Upper lobe of left lung (tissue), 6 donors: Measurements from ENCODE around the gene LILRB3. TPM values are rescaled to one million over a fixed set of nuclear protein-coding genes. Genes with fewer than 3 reads are reported as not detected.
A peak's percentile ranks its signal among the peaks of the same experiment; 100 is the strongest.
"Not testable (repeated sequence)": the region's sequence is repeated elsewhere in the genome, so short reads cannot be mapped to it uniquely, and the experiment has no call there.

Experiments used
- ATAC-seq, 2 donors: fragments of 200-7000 bp; cut with Tn5 transposase; one replicate each; pipeline ENCODE4 v1.9.1; 2022; ENCODE audit warnings: mild to moderate bottlenecking in 2 of 2, moderate library complexity in 2 of 2; ENCODE audit not compliant: low FRiP score in 2 of 2
- DNase-seq, 2 donors: peaks; one replicate each; pipeline ENCODE4 v3.0.0-alpha.2; 2019 to 2020
- H3K27ac ChIP-seq, 4 donors: fragments of 200-600 bp; sonication (generic); one replicate each; pipeline ENCODE4 v1.5.1; 2016 to 2019
- H3K27me3 ChIP-seq, 4 donors: fragments of 200-600 bp; sonication (generic); one replicate each; pipeline ENCODE4 v1.5.1; 2017 to 2019
- H3K36me3 ChIP-seq, 4 donors: fragments of 200-600 bp; sonication (generic); one replicate each; pipeline ENCODE4 v1.5.1; 2016 to 2019
- H3K4me1 ChIP-seq, 4 donors: fragments of 200-600 bp; sonication (generic); one replicate each; pipeline ENCODE4 v1.5.1; 2018 to 2019
- H3K4me3 ChIP-seq, 4 donors: fragments of 200-600 bp; sonication (generic); one replicate each; pipeline ENCODE4 v1.5.1; 2017 to 2019; ENCODE audit warnings: mild to moderate bottlenecking in 2 of 4, moderate library complexity in 1 of 4
- H3K9me3 ChIP-seq, 4 donors: fragments of 200-600 bp; sonication (generic); one replicate each; pipeline ENCODE4 v1.5.1; 2018 to 2019
- EP300 ChIP-seq, 4 donors: sonication (generic); formaldehyde crosslinking; IDR thresholded peaks; one replicate each; pipeline ENCODE4 v1.5.1; 2017; ENCODE audit warnings: antibody characterized with exemption in 4 of 4, control low read depth in 2 of 4
- POLR2A ChIP-seq, 4 donors: fragments of 450-650 bp; IDR thresholded peaks; one replicate each; pipeline ENCODE4 v1.5.1; 2016 to 2017; ENCODE audit warnings: antibody characterized with exemption in 4 of 4, mild to moderate bottlenecking in 2 of 4
- POLR2AphosphoS5 ChIP-seq, 2 donors: sonication (generic); formaldehyde crosslinking; IDR thresholded peaks; one replicate each; pipeline ENCODE4 v1.5.1; 2017; ENCODE audit warnings: antibody characterized with exemption in 2 of 2
- WGBS, 2 donors: methylation state at CpG; one replicate each; pipeline ENCODE4 v1.1.5; 2017 to 2018; 5-methylcytosine and 5-hydroxymethylcytosine counted together
- total RNA-seq, 6 donors: library from RNA; depleted of rRNA in 4 of 6; stranded (reverse); fragments of >200 nt in 4 of 6; gene quantifications; one replicate each; pipeline versions ENCODE4 v1.1.0 to v1.2.1, GENCODE V29; 2016 to 2021
- TF ChIP-seq, protein P1 (sequence below), 6 experiments: fragments of 450-650 bp in 4 of 6; fragments of 200-600 bp in 2 of 6; sonication (generic) in 2 of 6; IDR thresholded peaks; one replicate each; pipeline ENCODE4 v1.5.1; 2016 to 2019; ENCODE audit warnings: antibody characterized with exemption in 6 of 6
- donor health status: DM: no; HTN: no; CAD: no; lungs with moderate emphysema.
- donor health status: DM: no; HTN: yes; CAD: no; lungs with severe emphysema.

Gene LILRB3
- total RNA-seq, 6 donors from 2014 or later, result 43.4 to 106 (median 70.7) TPM

DNA sequence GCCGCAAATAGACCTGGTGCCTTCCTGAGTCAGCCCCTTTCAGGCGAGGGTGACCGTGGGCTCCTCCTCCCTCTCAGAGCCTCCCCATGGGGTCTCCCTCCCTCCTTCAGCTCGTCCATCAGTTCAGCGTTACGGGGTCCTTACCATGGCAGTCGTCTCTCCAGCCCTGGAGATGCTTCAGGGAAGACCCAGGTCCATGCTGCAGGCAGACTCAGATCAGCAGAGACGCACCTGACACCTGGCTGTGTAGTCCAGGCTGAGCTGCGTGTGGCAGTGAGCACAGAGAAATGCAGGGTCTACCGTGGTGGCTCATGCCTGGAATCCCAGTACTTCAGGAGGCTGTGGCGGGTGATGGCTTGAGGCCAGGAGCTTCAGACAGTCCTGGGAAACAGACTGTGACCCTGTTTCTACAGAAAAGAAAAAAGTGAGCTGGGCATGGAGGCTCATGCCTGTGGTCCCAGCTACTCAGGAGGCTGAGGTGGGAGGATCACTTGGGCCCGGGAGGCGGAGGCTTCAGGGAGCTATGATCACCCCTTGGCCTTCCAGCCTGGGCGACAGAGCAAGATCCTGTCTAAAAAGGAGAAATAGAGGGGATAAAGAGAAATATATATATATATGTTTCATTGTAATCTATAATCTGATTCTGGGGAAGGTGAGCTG lies 600 bp upstream of the LILRB3 start:
- peak overlapping the region in 2 of 4 donors; percentile 86 to 87 for H3K27ac ChIP-seq
- H3K4me3 ChIP-seq, H3K27me3 ChIP-seq, H3K4me1 ChIP-seq, H3K9me3 ChIP-seq, DNase-seq: not testable (repeated sequence)
- WGBS, 2 donors, result 52 to 58% methylated on average over 14 of the region's 14 CpGs
- peak; percentile 28 to 39 for ATAC-seq
- H3K36me3 ChIP-seq, result peaks cover 0 to 12% (median 3%) of the 10 kb centered on the region in 4 donors

DNA sequence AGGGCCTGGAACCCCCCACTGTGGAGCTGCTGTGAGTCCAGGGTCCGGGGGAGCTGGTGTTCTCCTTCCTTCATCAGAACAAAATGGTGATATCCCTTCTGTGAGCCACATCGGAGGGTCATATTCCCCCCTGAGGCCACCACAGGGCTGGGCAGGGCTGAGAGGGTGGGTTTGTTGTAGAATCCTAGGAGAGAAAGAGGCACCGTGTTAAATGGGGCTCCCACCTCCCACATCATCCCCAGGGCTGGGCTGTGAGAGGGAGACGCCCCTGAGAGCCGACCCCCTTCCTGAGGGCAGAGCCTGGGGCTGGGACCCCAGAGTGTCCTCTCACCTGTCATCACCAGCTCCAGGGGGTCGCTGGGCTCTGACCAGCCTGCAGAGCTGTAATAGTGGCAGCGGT lies 860 bp downstream of the LILRB3 start:
- Histone ChIP-seq H3K27ac (peak overlapping the region in 2 of 4 donors; percentile 86 to 87), H3K4me3 (peak overlapping the region in 1 of 4 donors; percentile 48), H3K36me3 (peaks cover 0 to 23% (median 3%) of the 10 kb centered on the region in 4 donors)
- H3K27me3 ChIP-seq, DNase-seq, ATAC-seq, H3K9me3 ChIP-seq, H3K4me1 ChIP-seq: not testable (repeated sequence)
- WGBS, 2 donors, result 66 to 73% methylated on average over 3 to 5 of the region's 7 CpGs

DNA sequence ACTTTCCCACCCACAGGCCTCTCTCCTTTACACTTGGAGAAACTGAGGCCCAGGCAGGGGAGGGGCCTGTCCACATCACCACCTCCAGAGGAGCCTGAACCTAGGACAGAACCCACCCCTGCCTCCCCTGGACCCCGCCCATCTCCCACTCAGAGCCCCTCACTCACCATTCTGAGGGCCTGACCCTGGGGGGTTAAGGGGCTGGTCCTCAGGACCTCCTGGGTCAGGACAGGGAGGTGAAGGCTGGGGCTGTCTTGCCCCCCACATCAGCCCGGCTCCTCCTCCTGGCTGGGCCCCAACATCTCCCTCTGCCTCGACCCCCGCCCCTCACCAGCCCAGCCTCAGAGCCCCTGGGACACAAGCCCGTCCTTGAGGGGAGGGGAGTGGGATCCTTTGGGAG lies 3.1 kb downstream of the LILRB3 start:
- 83% methylated on average over 1 of the region's 5 CpGs; no CpG with 5 or more reads in 1 of the 2 donors for WGBS, 2 donors
- H3K9me3 ChIP-seq, result not testable (repeated sequence)

DNA sequence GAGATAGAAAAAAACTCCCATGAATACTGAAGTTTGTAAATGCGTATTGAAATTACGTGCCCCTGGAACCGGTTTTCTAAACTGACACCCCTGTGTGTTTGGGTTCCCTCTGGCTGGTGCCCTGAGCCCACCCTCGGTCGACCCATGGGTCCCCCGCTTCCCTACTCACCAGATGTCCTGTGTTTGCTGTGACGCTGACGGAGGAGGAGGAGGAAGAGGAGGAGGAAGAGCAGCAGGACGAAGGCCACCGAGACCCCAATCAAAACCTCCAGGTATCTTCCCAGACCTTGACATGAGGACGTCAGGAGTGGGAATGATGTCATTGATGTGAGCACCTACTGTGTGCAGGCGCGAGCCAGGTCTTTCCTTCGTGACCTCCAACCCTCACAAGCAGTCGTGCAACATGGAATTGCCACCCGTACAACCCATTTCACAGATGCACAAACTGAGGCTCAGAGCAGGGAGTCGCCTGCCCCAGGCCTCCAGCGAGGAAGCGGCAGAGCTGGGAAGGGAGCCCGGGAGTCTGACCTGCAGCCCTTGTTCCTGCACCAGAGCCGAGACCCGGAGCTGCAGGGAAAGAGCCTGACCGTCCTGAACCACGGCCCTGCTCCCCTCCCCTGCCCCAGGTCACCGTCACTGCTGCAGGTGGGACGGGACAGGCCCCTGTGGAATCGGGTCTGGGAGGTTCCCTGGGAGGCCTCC lies 3.7 kb downstream of the LILRB3 start:
- TF ChIP-seq EP300 (IDR thresholded peaks at IDR 0.05), result no peak
- Histone ChIP-seq H3K36me3 (peaks cover 0 to 33% (median 5%) of the 10 kb centered on the region in 4 donors), H3K27ac (no peak overlapping the region), H3K9me3 (no peaks in the 10 kb centered on the region), H3K4me3 (no peak overlapping the region), H3K27me3 (no peaks in the 10 kb centered on the region), H3K4me1 (peaks cover 0 to 7% (median 0%) of the 10 kb centered on the region in 4 donors)
- no peak for DNase-seq
- no peak for ATAC-seq
- 83 to 87% methylated on average over 20 to 26 of the region's 27 CpGs for WGBS, 2 donors

More for the DNA sequence above, 3.1 kb downstream of the LILRB3 start:
- H3K36me3 ChIP-seq, result peaks cover 0 to 33% (median 5%) of the 10 kb centered on the region in 4 donors
- H3K4me3 ChIP-seq, H3K4me1 ChIP-seq, H3K27me3 ChIP-seq, DNase-seq, ATAC-seq, H3K27ac ChIP-seq: not testable (repeated sequence)

DNA sequence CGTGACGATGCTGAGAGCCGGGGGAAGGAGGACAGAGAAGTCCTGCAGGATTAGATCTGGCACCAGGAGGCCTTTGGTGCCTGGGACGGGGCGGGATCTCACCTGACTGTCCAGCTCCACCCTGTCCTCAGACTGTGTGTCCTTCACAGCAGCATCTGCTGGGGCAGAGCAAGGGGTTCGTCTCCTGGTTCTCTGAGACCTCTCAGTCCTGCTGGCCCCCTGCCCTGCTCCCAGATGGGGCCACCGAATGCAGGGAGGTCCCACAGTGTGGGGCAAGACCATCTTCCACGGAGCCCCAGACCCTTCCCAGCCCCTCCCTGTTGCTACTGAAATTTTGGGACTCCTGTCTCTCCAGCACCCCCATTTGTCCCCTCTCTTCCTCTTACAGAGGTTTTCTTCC lies 4.5 kb downstream of the LILRB3 start:
- DNase-seq (no peak), ATAC-seq (no peak)
- peaks cover 0 to 4% (median 1%) of the 10 kb centered on the region in 4 donors for H3K4me1 ChIP-seq
- no peak overlapping the region for H3K27ac ChIP-seq
- no peak overlapping the region for H3K4me3 ChIP-seq
- 52 to 74% methylated on average over 4 to 7 of the region's 8 CpGs for WGBS, 2 donors
- TF ChIP-seq POLR2A (IDR thresholded peaks at IDR 0.05) (no peak), POLR2AphosphoS5 (IDR thresholded peaks at IDR 0.05) (no peak), EP300 (IDR thresholded peaks at IDR 0.05) (no peak)
- TF ChIP-seq, protein P1, sequence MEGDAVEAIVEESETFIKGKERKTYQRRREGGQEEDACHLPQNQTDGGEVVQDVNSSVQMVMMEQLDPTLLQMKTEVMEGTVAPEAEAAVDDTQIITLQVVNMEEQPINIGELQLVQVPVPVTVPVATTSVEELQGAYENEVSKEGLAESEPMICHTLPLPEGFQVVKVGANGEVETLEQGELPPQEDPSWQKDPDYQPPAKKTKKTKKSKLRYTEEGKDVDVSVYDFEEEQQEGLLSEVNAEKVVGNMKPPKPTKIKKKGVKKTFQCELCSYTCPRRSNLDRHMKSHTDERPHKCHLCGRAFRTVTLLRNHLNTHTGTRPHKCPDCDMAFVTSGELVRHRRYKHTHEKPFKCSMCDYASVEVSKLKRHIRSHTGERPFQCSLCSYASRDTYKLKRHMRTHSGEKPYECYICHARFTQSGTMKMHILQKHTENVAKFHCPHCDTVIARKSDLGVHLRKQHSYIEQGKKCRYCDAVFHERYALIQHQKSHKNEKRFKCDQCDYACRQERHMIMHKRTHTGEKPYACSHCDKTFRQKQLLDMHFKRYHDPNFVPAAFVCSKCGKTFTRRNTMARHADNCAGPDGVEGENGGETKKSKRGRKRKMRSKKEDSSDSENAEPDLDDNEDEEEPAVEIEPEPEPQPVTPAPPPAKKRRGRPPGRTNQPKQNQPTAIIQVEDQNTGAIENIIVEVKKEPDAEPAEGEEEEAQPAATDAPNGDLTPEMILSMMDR (IDR thresholded peaks at IDR 0.05), result no peak
- peaks cover 0 to 33% (median 5%) of the 10 kb centered on the region in 4 donors for H3K36me3 ChIP-seq
- H3K27me3 ChIP-seq, result no peaks in the 10 kb centered on the region
- H3K9me3 ChIP-seq, result no peaks in the 10 kb centered on the region

DNA sequence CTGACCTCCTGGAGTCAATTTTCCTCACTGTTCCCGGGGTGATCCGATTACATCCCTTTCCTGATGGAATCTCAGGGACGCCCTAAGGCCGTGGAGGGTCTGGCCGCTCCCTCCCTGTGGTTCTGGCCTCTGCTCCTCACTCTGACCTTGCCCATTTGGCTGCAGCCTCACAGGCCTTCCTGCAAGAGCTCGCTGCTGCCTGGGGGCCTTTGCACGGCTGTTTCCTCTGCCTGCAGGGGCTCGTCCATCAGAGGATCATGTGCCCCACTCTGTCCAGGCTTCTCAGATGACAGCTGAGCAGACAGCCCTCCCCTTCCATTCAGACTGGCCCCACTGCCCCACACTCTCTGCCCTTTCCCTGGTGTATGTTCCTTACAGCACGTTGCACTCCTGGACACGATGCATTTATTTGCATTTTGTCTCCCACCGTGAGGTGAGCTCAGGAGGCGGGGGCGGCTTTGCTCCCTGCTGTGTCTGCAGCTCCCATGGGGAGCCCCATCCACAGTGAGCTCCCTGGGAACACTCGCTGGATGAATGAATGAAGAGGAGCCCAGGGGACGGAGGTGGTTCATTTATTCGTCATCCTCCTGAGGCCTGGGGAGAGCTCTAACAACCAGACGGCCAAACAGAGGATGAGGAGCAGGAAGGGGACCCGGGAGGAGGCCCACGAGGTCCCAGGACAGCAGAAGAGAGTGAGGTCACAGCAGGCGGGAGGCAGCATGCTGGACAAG lies 5.1 kb downstream of the LILRB3 start:
- not testable (repeated sequence) for H3K9me3 ChIP-seq, H3K27ac ChIP-seq, ATAC-seq, H3K27me3 ChIP-seq, H3K4me3 ChIP-seq, H3K4me1 ChIP-seq, DNase-seq
- H3K36me3 ChIP-seq, result peaks cover 0 to 33% (median 5%) of the 10 kb centered on the region in 4 donors
- 71 to 73% methylated on average over 14 to 15 of the region's 20 CpGs for WGBS, 2 donors

DNA sequence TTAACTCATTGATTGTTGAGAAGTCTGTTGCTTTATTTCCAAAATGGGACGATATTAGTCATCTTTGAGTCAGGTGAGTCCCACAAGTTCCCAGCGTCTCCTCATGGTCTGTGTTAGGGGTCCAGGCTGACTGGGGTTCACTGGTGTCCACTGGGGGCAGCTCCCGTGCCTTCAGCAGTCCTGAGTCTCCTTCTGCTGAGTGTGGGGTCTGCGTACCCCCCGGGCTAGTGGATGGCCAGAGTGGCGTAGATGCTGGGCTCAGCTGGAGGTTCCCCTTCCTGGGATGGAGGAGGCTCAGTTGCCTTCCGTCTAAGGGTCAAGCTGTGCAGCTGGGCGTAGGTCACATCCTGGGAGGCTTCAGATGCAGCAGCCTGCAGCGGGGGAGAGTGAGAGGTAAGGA lies 5.9 kb downstream of the LILRB3 start:
- TF ChIP-seq POLR2A (IDR thresholded peaks at IDR 0.05), result no peak
- TF ChIP-seq, protein P1 (IDR thresholded peaks at IDR 0.05), result no peak
- Histone ChIP-seq H3K9me3 (no peaks in the 10 kb centered on the region), H3K4me1 (peaks cover 0 to 3% (median 0%) of the 10 kb centered on the region in 4 donors), H3K27me3 (no peaks in the 10 kb centered on the region), H3K36me3 (peaks cover 0 to 33% (median 5%) of the 10 kb centered on the region in 4 donors), H3K27ac (no peak overlapping the region), H3K4me3 (no peak overlapping the region)
- ATAC-seq, result no peak
- 92 to 93% methylated on average over 3 to 6 of the region's 9 CpGs for WGBS, 2 donors
- DNase-seq, result no peak

DNA sequence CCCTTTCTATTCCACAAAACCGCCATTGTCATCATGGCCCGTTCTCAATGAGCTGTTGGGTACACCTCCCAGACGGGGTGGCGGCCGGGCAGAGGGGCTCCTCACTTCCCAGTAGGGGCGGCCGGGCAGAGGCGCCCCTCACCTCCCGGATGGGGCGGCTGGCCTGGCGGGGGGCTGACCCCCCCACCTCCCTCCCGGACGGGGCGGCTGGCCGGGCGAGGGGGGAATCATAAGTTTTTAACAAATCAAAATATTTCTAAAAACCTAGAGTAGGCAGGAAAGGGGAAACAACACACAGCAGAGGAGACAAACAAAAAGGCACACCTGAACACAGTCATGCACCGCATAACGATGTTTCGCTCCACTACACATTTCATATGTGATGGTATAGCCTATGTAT lies 8.1 kb downstream of the LILRB3 start:
- WGBS, 2 donors, result 91 to 96% methylated on average over 12 to 15 of the region's 19 CpGs
- DNase-seq, result peak in 1 of 2 donors; percentile 67
- H3K9me3 ChIP-seq, ATAC-seq, H3K4me3 ChIP-seq, H3K27me3 ChIP-seq, H3K27ac ChIP-seq: not testable (repeated sequence)
- Histone ChIP-seq H3K36me3 (peaks cover 0 to 33% (median 5%) of the 10 kb centered on the region in 4 donors), H3K4me1 (peaks cover 8 to 20% (median 18%) of the 10 kb centered on the region in 4 donors)

DNA sequence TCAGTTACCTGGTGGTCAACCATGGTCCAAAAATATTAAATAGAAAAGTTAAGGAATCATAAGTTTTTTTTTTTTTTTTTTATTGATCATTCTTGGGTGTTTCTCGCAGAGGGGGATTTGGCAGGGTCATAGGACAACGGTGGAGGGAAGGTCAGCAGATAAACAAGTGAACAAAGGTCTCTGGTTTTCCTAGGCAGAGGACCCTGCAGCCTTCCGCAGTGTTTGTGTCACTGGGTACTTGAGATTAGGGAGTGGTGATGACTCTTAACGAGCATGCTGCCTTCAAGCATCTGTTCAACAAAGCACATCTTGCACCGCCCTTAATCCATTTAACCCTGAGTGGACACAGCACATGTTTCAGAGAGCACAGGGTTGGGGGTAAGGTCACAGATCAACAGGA lies 8.6 kb downstream of the LILRB3 start:
- H3K27ac ChIP-seq, H3K27me3 ChIP-seq, ATAC-seq, H3K9me3 ChIP-seq, DNase-seq, H3K4me3 ChIP-seq: not testable (repeated sequence)
- 43 to 52% methylated on average over 3 to 4 of the region's 5 CpGs for WGBS, 2 donors
- peaks cover 0 to 31% (median 3%) of the 10 kb centered on the region in 4 donors for H3K36me3 ChIP-seq
- peaks cover 13 to 25% (median 24%) of the 10 kb centered on the region in 4 donors for H3K4me1 ChIP-seq
